GM12875 (cell line): ENCODE data around the gene ARMH1.

Experiments used
- H3K4me3 ChIP-seq: one replicate; pipeline ENCODE4 v1.5.1; 2011; ENCODE audit warnings: low read depth, low read length, control low read depth
- TF ChIP-seq, protein P1 (sequence below): IDR thresholded peaks from 2 replicates; pipeline ENCODE4 v1.5.1; 2011; ENCODE audit warnings: low read depth, mild to moderate bottlenecking, control low read depth, inconsistent platforms, low read length, moderate library complexity, borderline replicate concordance; ENCODE audit not compliant: insufficient read depth

The ARMH1 gene

GRCh38 chr1:44723496-44724295, 49.2 kb downstream of the ARMH1 start:
- TF ChIP-seq, protein P1, sequence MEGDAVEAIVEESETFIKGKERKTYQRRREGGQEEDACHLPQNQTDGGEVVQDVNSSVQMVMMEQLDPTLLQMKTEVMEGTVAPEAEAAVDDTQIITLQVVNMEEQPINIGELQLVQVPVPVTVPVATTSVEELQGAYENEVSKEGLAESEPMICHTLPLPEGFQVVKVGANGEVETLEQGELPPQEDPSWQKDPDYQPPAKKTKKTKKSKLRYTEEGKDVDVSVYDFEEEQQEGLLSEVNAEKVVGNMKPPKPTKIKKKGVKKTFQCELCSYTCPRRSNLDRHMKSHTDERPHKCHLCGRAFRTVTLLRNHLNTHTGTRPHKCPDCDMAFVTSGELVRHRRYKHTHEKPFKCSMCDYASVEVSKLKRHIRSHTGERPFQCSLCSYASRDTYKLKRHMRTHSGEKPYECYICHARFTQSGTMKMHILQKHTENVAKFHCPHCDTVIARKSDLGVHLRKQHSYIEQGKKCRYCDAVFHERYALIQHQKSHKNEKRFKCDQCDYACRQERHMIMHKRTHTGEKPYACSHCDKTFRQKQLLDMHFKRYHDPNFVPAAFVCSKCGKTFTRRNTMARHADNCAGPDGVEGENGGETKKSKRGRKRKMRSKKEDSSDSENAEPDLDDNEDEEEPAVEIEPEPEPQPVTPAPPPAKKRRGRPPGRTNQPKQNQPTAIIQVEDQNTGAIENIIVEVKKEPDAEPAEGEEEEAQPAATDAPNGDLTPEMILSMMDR: no peak
- no peak overlapping the region for H3K4me3 ChIP-seq

DNA sequence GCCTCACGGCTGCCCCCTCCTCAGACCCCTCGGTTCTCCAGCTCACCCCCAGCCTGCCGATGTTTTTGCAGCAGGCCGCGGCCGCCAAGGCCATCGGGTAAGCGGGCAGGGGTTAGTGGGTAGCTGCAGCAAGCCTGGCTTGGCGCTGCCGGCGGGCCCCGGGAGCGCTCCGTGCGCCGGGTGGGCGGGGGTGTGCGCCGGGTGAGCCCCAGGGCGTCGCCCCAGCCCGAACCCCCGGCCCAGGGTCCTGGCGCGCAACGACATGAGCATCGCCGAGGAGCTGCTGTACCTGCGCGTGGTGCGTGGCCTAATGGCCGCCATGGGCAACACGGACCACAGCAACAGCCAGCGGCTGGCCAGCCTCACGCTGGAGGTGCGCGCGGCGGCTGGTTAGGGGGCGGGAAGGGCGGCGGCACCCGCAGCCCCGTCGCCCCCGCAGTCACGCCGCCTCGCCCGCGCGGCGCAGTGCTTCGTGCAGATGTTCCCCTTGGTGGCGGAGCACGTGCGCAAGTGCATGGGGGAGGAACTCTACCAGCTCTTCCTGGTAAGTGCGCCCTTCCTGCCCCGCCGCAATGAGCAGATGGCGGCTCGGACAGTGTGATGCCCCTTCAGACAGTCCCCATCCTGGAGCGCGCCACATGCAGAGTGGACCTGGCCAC, 49.9 kb downstream of the ARMH1 start:
- TF ChIP-seq, protein P1: no peak
- no peak overlapping the region for H3K4me3 ChIP-seq

- TF ChIP-seq, protein P1: no peak
- no peak overlapping the region for H3K4me3 ChIP-seq
These were observed 50.6 kb downstream of the ARMH1 start for GRCh38 chr1:44724955-44725698.

GRCh38 chr1:44730741-44731512, 56.4 kb downstream of the ARMH1 start, which contains the start of gene RNU5D-1:
TSS of gene RNU5D-1 (minus strand) at chr1:44731170.
- H3K4me3 ChIP-seq: no peak within 1 kb of the TSS
- TF ChIP-seq, protein P1: peak; percentile 75

GRCh38 chr1:44733365-44733764, 58.9 kb downstream of the ARMH1 start:
- TF ChIP-seq, protein P1: no peak
- H3K4me3 ChIP-seq: no peak overlapping the region

- TF ChIP-seq, protein P1: no peak
- no peak overlapping the region for H3K4me3 ChIP-seq
These were observed 59.3 kb downstream of the ARMH1 start for GRCh38 chr1:44733784-44734183.
